Kidney (tissue), 22 donors: ENCODE data around the gene APMAP. TPM values are rescaled to one million over a fixed set of nuclear protein-coding genes. Genes with fewer than 3 reads are reported as not detected.

ENCODE experiments used
- DNase-seq, 5 donors: peaks; one replicate each; pipeline ENCODE4 v3.0.0-alpha.2; 2013 to 2020
- FAIRE-seq: peaks from 2 replicates; lab custom pipeline; 2012; peaks lifted over from hg19 to GRCh38; lab: Jason Lieb, UNC
- H3K27ac ChIP-seq, 2 donors: one replicate each; pipeline ENCODE4 v1.7.0; 2013; ENCODE audit warnings: low read depth in 2 of 2, low read length in 2 of 2, inconsistent platforms in 1 of 2
- H3K27me3 ChIP-seq: one replicate; pipeline ENCODE4 v1.7.1; 2013; ENCODE audit warnings: low read length, inconsistent platforms; ENCODE audit not compliant: control insufficient read depth, insufficient read depth
- H3K36me3 ChIP-seq, 3 donors: one replicate each; pipeline versions ENCODE4 v1.7.0 to v1.7.1; 2013; ENCODE audit warnings: low read length in 3 of 3, control low read depth in 1 of 3, inconsistent platforms in 1 of 3; ENCODE audit not compliant: insufficient read depth in 3 of 3, control insufficient read depth in 2 of 3
- H3K4me1 ChIP-seq, 3 donors: one replicate each; pipeline versions ENCODE4 v1.7.0 to v1.7.1; 2013; ENCODE audit warnings: low read length in 3 of 3, inconsistent platforms in 1 of 3, low read depth in 1 of 3; ENCODE audit not compliant: control insufficient read depth in 2 of 3, insufficient read depth in 2 of 3
- H3K4me3 ChIP-seq, 3 donors: one replicate each; pipeline versions ENCODE4 v1.7.0 to v1.8.1; 2013; ENCODE audit warnings: low read length in 3 of 3, control low read depth in 1 of 3, inconsistent platforms in 1 of 3
- H3K9ac ChIP-seq, 3 donors: one replicate each; pipeline versions ENCODE4 v1.7.0 to v1.7.1; 2013; ENCODE audit warnings: low read length in 3 of 3, control low read depth in 1 of 3, inconsistent platforms in 1 of 3
- H3K9me3 ChIP-seq, 3 donors: one replicate each; pipeline versions ENCODE4 v1.7.0 to v1.7.1; 2013; ENCODE audit warnings: low read length in 3 of 3, control low read depth in 1 of 3, inconsistent platforms in 1 of 3; ENCODE audit not compliant: control insufficient read depth in 2 of 3, insufficient read depth in 1 of 3
- CTCF ChIP-seq: IDR thresholded peaks from 3 replicates; pipeline ENCODE4 v1.5.1; 2012; ENCODE audit warnings: mild to moderate bottlenecking, moderate library complexity, borderline replicate concordance; ENCODE audit not compliant: insufficient read depth; ENCODE audit errors: extremely low read depth
- intact Hi-C: fragments of 100-400 bp; cut with DNase I; formaldehyde crosslinking; loops from one replicate; pipeline ENCODE4 v1.11.1; 2022
- long read RNA-seq, 10 donors: library from polyadenylated mRNA in 1 of 10; unstranded in 1 of 10; transcript quantifications; one replicate each; pipeline ENCODE4 v2.0.0 and lab custom pipeline, GENCODE V29; 2021 to 2026
- polyA plus RNA-seq: library from polyadenylated mRNA; stranded (reverse); fragments of 350-450 nt; fragmentation: Illumina TruSeq; extraction: RNeasy Lipid Tissue Mini Kit (QIAGEN cat#74804); gene quantifications from one replicate; pipeline ENCODE4 v1.2.3, GENCODE V29; 2014; ENCODE audit warnings: low read depth, low replicate concordance; ENCODE audit not compliant: insufficient read depth
- total RNA-seq: library from RNA; stranded (reverse); fragmentation: NEBNext Ultra II Directional; extraction: Animal tissue kit (Norgen Biotek cat#: 25700); gene quantifications from one replicate; pipeline ENCODE4 v1.2.1, GENCODE V29; 2021
- donor health status: control.
- donor health status: control.
- donor health status: control.
- donor health status: control.
- donor health status: control.
- donor health status: DM: yes; HTN: yes; CAD: no.
- donor health status: Normal renal cell carcinoma (clear cell type).

The APMAP gene
- total RNA-seq (90.9 TPM), polyA plus RNA-seq (79.7 TPM)
- long read RNA-seq, donor 1, transcript APMAP-201 (9 exons, 2,430 nt) = major isoform, 26 of 26 reads
- long read RNA-seq, donor 1, partial matches to known transcripts = 0 of 26 reads
- long read RNA-seq, donor 1, other reads (novel, unspliced or antisense) = 0 of 26 reads
- long read RNA-seq, donor 2, transcript APMAP-201 (9 exons, 2,430 nt) = major isoform, 25 of 25 reads
- long read RNA-seq, donor 2, partial matches to known transcripts = 0 of 25 reads
- long read RNA-seq, donor 2, other reads (novel, unspliced or antisense) = 0 of 25 reads
- long read RNA-seq, donor 3, transcript APMAP-201 (9 exons, 2,430 nt) = major isoform, 31 of 36 reads
- long read RNA-seq, donor 3, partial matches to known transcripts = 5 of 36 reads
- long read RNA-seq, donor 3, other reads (novel, unspliced or antisense) = 0 of 36 reads
- long read RNA-seq, donor 4, transcript APMAP-201 (9 exons, 2,430 nt) = major isoform, 28 of 39 reads
- long read RNA-seq, donor 4, partial matches to known transcripts = 11 of 39 reads
- long read RNA-seq, donor 4, other reads (novel, unspliced or antisense) = 0 of 39 reads
- long read RNA-seq, donor 5, partial matches to known transcripts = 0 of 1 reads
- long read RNA-seq, donor 5, other reads (novel, unspliced or antisense) = 0 of 1 reads
- long read RNA-seq, donor 6, transcript APMAP-201 (9 exons, 2,430 nt) = major isoform, 8 of 8 reads
- long read RNA-seq, donor 6, partial matches to known transcripts = 0 of 8 reads
- long read RNA-seq, donor 6, other reads (novel, unspliced or antisense) = 0 of 8 reads
- long read RNA-seq, donor 7, transcript APMAP-201 (9 exons, 2,430 nt) = major isoform, 144 of 183 reads
- long read RNA-seq, donor 7, partial matches to known transcripts = 13 of 183 reads
- long read RNA-seq, donor 7, other reads (novel, unspliced or antisense) = 26 of 183 reads
- long read RNA-seq, donor 8, transcript APMAP-201 (9 exons, 2,430 nt) = major isoform, 26 of 91 reads
- long read RNA-seq, donor 8, partial matches to known transcripts = 65 of 91 reads
- long read RNA-seq, donor 8, other reads (novel, unspliced or antisense) = 0 of 91 reads
- long read RNA-seq, donor 9, transcript APMAP-201 (9 exons, 2,430 nt) = major isoform, 10 of 10 reads
- long read RNA-seq, donor 9, partial matches to known transcripts = 0 of 10 reads
- long read RNA-seq, donor 9, other reads (novel, unspliced or antisense) = 0 of 10 reads
- long read RNA-seq, donor 10, transcript APMAP-201 (9 exons, 2,430 nt) = major isoform, 22 of 22 reads
- long read RNA-seq, donor 10, partial matches to known transcripts = 0 of 22 reads
- long read RNA-seq, donor 10, other reads (novel, unspliced or antisense) = 0 of 22 reads

- peaks cover 0 to 12% (median 6%) of the 10 kb centered on the region in 3 donors for H3K4me1 ChIP-seq
- no peaks in the 10 kb centered on the region for H3K27me3 ChIP-seq
- FAIRE-seq (peak; percentile 27), DNase-seq (peak; percentile 95 to 99 (median 97))
- H3K27ac ChIP-seq = peak within 1 kb of the TSS; percentile 92 to 95
- no peaks in the 10 kb centered on the region for H3K9me3 ChIP-seq
- intact Hi-C loops = loop anchor here (10.0 kb wide), 1 partner anchor 182 kb away; no protein-coding TSS in a partner anchor
- peak within 1 kb of the TSS; percentile 71 to 94 (median 86) for H3K4me3 ChIP-seq
- H3K9ac ChIP-seq = peak within 1 kb of the TSS; percentile 69 to 87 (median 87)
- H3K36me3 ChIP-seq = no peaks in the 10 kb centered on the region
- no peak for TF ChIP-seq CTCF
These were observed at the start of gene APMAP for GRCh38 chr20:24992487-24993205. Gene APMAP (minus strand): TSS chr20:24992751. CDS start chr20:24992688, 63 bp downstream.

- Histone ChIP-seq H3K4me3 (no peak overlapping the region), H3K9me3 (no peaks in the 10 kb centered on the region), H3K4me1 (peaks cover 0 to 67% (median 66%) of the 10 kb centered on the region in 3 donors), H3K9ac (no peak overlapping the region), H3K27me3 (no peaks in the 10 kb centered on the region), H3K36me3 (peaks cover 0 to 5% (median 2%) of the 10 kb centered on the region in 3 donors), H3K27ac (peak overlapping the region in 1 of 2 donors; percentile 48)
- TF ChIP-seq CTCF = no peak
- peak in 1 of 5 donors; percentile 39 for DNase-seq
- intact Hi-C loops = no loop called here
- FAIRE-seq = no peak
These were observed 49.4 kb upstream of the APMAP start for GRCh38 chr20:25041813-25042530.
